ENCODE results near the gene SAXO2.
"Not testable (repeated sequence)": the region's sequence is repeated elsewhere in the genome, so short reads cannot be mapped to it uniquely, and the experiment has no call there.

SAXO2 gene

GRCh38 chr15:82313446-82313845 is 50.8 kb downstream of the SAXO2 start:
- in situ Hi-C loops (cut with HindIII; ENCODE audit: low sequenced_read_pairs), result no loop called here

GRCh38 chr15:82313951-82314768 is 51.5 kb downstream of the SAXO2 start:
- in situ Hi-C loops (cut with HindIII; ENCODE audit: low sequenced_read_pairs), result not testable (repeated sequence)

- in situ Hi-C loops (cut with HindIII; ENCODE audit: low sequenced_read_pairs), result no loop called here
These were observed 52.3 kb downstream of the SAXO2 start for GRCh38 chr15:82314769-82315518.

- in situ Hi-C loops (cut with HindIII; ENCODE audit: low sequenced_read_pairs), result no loop called here
These were observed 53.1 kb downstream of the SAXO2 start for GRCh38 chr15:82315519-82316246.

- in situ Hi-C loops (cut with HindIII; ENCODE audit: low sequenced_read_pairs), result not testable (repeated sequence)
These were observed 53.9 kb downstream of the SAXO2 start for GRCh38 chr15:82316247-82317090.

- in situ Hi-C loops (cut with HindIII; ENCODE audit: low sequenced_read_pairs), result no loop called here
These were observed 54.5 kb downstream of the SAXO2 start for GRCh38 chr15:82317091-82317489.

GRCh38 chr15:82317516-82317915 is 54.9 kb downstream of the SAXO2 start:
- in situ Hi-C loops (cut with HindIII; ENCODE audit: low sequenced_read_pairs), result not testable (repeated sequence)

- in situ Hi-C loops (cut with HindIII; ENCODE audit: low sequenced_read_pairs), result not testable (repeated sequence)
These were observed 55.7 kb downstream of the SAXO2 start for GRCh38 chr15:82318281-82318680.

GRCh38 chr15:82319522-82320278 is 57.1 kb downstream of the SAXO2 start:
- in situ Hi-C loops (cut with HindIII; ENCODE audit: low sequenced_read_pairs), result not testable (repeated sequence)

GRCh38 chr15:82320861-82321260 is 58.2 kb downstream of the SAXO2 start:
- in situ Hi-C loops (cut with HindIII; ENCODE audit: low sequenced_read_pairs), result not testable (repeated sequence)

GRCh38 chr15:82322488-82322887 is 59.9 kb downstream of the SAXO2 start:
- in situ Hi-C loops (cut with HindIII; ENCODE audit: low sequenced_read_pairs), result not testable (repeated sequence)

GRCh38 chr15:82324831-82325230 is 62.2 kb downstream of the SAXO2 start:
- in situ Hi-C loops (cut with HindIII; ENCODE audit: low sequenced_read_pairs), result not testable (repeated sequence)

GRCh38 chr15:82325646-82326045 is 63.0 kb downstream of the SAXO2 start:
- in situ Hi-C loops (cut with HindIII; ENCODE audit: low sequenced_read_pairs), result not testable (repeated sequence)

GRCh38 chr15:82326896-82327295 is 64.3 kb downstream of the SAXO2 start:
- in situ Hi-C loops (cut with HindIII; ENCODE audit: low sequenced_read_pairs), result not testable (repeated sequence)

- in situ Hi-C loops (cut with HindIII; ENCODE audit: low sequenced_read_pairs), result not testable (repeated sequence)
These were observed 64.8 kb downstream of the SAXO2 start for GRCh38 chr15:82327372-82327771.

GRCh38 chr15:82329039-82329438 is 66.4 kb downstream of the SAXO2 start:
- in situ Hi-C loops (cut with HindIII; ENCODE audit: low sequenced_read_pairs), result not testable (repeated sequence)

GRCh38 chr15:82330921-82331320 is 68.3 kb downstream of the SAXO2 start:
- in situ Hi-C loops (cut with HindIII; ENCODE audit: low sequenced_read_pairs), result not testable (repeated sequence)

GRCh38 chr15:82331576-82332304 is 69.1 kb downstream of the SAXO2 start:
- in situ Hi-C loops (cut with HindIII; ENCODE audit: low sequenced_read_pairs), result not testable (repeated sequence)
